GM19328 (cell line): ENCODE measurements around the gene DNAJC22.
"Not testable (repeated sequence)": the region's sequence is repeated elsewhere in the genome, so short reads cannot be mapped to it uniquely, and the experiment has no call there.

Experiments used
- ATAC-seq: cut with Tn5 transposase; IDR thresholded peaks from one replicate; pipeline ENCODE4 v1.9.1; 2021; ENCODE audit warnings: mild to moderate bottlenecking, moderate library complexity; ENCODE audit not compliant: unreplicated experiment

Gene DNAJC22

GRCh38 chr12:49330631-49331379 is 15.9 kb upstream of the DNAJC22 start:
- ATAC-seq, result no peak

DNA sequence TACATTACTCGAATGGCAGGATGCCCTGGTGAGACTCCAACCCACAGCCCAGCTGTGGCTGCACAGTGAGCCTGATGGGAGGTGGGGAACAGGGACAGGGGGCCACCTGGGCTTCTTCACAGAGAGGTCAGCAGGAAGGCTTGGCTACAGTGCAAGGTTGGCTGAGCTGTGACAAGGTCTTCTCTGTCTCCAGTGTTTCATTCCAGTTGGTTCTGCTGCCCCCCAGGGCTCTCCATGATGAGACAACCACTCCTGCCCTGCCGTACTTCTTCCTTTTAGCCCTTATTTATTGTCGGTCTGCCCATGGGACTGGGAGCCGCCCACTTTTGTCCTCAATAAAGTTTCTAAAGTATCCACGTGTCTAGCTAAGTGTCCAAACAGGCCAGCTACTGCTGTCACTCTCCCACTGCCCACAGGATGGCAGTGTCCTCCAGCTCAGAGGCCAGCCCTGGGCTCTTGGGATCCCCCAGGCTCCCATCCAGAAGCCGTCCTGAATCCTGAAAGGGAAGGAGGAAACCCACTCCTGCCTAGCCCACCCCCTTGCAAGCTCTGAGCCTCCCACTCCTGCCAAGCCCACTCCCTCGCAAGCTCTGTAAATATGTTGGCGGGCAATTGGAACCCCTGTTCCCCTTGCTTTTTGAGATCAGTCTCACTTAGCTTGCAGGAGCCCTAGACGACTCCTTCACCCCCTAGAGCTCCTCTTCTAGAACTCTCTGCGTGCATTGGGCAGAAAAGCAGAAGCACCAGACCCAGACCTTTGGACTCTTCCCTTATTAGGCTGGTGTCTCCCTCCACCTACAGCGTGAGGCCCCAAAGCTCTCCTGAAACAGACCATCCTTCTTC is 15.1 kb upstream of the DNAJC22 start:
- no peak for ATAC-seq

- no peak for ATAC-seq
These were observed 14.2 kb upstream of the DNAJC22 start for GRCh38 chr12:49332441-49332861.

- ATAC-seq, result no peak
These were observed 13.8 kb upstream of the DNAJC22 start for GRCh38 chr12:49332891-49333371.

DNA sequence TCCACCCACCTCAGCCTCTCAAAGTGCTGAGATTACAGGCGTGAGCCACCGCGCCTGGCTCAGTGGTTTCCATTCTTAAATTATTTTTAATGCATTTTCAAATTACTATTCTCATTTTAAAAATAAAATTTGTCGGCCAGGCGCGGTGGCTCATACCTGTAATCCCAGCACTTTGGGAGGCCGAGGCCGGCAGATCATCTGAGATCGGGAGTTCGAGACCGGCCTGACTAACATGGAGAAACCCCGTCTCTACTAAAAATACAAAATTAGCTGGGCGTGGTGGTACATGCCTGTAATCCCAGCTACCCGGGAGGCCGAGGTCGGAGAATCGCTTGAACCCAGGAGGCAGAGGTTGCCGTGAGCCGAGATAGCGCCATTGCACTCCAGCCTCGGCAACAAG is 12.9 kb upstream of the DNAJC22 start:
- ATAC-seq, result not testable (repeated sequence)

GRCh38 chr12:49334226-49334625 is 12.5 kb upstream of the DNAJC22 start:
- ATAC-seq, result no peak

GRCh38 chr12:49334681-49335080 is 12.0 kb upstream of the DNAJC22 start:
- ATAC-seq, result no peak

- no peak for ATAC-seq
These were observed 11.4 kb upstream of the DNAJC22 start for GRCh38 chr12:49335118-49335954.

DNA sequence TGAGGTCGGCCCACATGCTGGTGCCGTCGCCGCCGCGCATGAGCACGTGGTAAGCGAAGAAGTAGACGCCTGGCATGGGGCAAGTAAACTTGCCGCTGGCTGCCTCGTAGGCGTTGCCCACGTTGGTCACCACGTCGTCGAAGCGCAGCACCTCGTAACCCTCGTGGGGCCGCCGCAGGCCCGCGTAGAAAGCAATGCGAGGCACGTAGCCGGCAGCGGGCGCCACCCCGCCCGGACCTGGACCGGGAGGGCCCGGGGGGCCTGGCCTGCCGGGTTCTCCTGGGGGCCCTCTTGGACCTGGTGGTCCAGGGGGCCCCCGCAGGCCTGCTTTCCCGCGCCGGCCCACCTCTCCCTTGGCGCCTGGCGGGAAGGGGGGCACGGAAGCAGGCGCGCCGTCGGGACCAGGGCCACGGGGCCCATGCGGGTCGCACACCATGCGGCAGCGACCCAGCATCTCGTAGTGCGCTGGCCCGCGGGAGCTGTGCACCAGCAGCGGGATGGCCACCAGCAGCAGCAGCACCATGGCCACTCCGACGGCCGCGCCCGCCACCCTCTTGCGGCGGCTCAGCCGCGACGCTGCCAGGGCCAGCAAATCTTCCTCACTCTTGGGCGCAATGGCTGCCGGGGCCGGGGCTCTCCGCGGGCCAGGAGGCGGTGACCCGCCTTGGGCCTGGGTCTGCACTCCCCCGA is 10.6 kb upstream of the DNAJC22 start:
- ATAC-seq, result no peak

- ATAC-seq, result no peak
These were observed 9.8 kb upstream of the DNAJC22 start, which contains the start of gene C1QL4 for GRCh38 chr12:49336645-49337584. Gene C1QL4 (minus strand): TSS chr12:49337188. CDS start chr12:49336477, 711 bp downstream.

GRCh38 chr12:49338830-49339463 is 7.7 kb upstream of the DNAJC22 start:
- no peak for ATAC-seq

GRCh38 chr12:49339464-49339861 is 7.2 kb upstream of the DNAJC22 start:
- no peak for ATAC-seq

GRCh38 chr12:49340095-49340870 is 6.4 kb upstream of the DNAJC22 start:
- ATAC-seq, result no peak

GRCh38 chr12:49340971-49341776 is 5.5 kb upstream of the DNAJC22 start:
- no peak for ATAC-seq

GRCh38 chr12:49341777-49342065 is 5.0 kb upstream of the DNAJC22 start:
- no peak for ATAC-seq

DNA sequence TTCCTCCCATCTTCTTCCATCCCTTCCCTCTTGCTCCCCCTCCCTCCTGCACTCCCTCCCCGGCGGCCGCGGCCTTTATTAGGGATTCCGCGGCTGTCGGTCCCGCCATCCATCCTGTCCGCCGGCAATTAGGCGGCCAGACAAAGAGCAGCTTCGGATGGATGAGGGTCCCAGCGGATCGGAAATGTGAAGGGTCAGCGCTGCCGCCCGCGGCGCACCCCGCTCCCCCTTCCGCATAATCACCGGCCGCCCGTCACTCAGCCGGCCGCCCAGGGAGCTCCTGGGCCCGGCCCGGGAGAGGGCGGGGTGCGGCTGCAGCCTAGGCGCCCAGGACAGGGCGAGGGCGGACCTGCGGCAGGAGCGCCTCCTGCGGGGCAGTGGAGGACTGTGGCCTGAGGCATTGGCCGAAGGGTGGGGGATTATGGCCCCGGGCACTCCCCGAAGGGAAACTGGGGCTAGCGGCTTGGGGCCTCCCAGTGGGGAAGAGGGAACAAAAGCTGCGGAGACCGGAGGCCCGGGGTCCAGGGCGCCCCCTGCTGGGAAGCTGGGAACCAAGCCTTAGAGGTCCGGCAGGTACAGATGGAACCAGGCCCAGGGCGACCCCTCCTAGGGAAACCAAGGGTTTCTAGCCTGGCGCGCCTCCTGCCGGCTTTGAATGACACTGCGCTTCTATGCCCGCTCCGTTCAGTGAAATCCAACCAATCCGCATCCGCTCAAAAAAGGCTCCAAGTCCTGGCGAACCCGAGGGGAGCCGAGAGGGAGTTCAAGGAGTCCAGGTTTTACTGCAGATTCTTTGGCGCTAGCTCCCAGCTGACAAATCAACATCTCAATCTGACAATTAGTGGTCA is 4.4 kb upstream of the DNAJC22 start:
- no peak for ATAC-seq
